ENCODE measurements around the gene PIK3C2A.
"Not testable (repeated sequence)": the region's sequence is repeated elsewhere in the genome, so short reads cannot be mapped to it uniquely, and the experiment has no call there.

The PIK3C2A gene

GRCh38 chr11:17244046-17244445, 36.3 kb upstream of the PIK3C2A start:
- FAIRE-seq (no peak), DNase-seq (ENCODE audit: insufficient read length, low spot score) (no peak)
- TF ChIP-seq CTCF (IDR thresholded peaks at IDR 0.05; ENCODE audit: insufficient read depth, missing control alignments), result no peak

GRCh38 chr11:17242954-17243353, 35.2 kb upstream of the PIK3C2A start:
- FAIRE-seq, result not testable (repeated sequence)

GRCh38 chr11:17240780-17241179, 33.0 kb upstream of the PIK3C2A start:
- FAIRE-seq (no peak), DNase-seq (ENCODE audit: insufficient read length, low spot score) (no peak)

More at GRCh38 chr11:17242954-17243353, 35.2 kb upstream of the PIK3C2A start:
- DNase-seq (ENCODE audit: insufficient read length, low spot score), result not testable (repeated sequence)

GRCh38 chr11:17239927-17240326, 32.1 kb upstream of the PIK3C2A start:
- not testable (repeated sequence) for DNase-seq (ENCODE audit: insufficient read length, low spot score); FAIRE-seq

More at GRCh38 chr11:17240780-17241179, 33.0 kb upstream of the PIK3C2A start:
- TF ChIP-seq CTCF (IDR thresholded peaks at IDR 0.05; ENCODE audit: insufficient read depth, missing control alignments), result no peak

GRCh38 chr11:17238377-17238776, 30.6 kb upstream of the PIK3C2A start:
- DNase-seq (ENCODE audit: insufficient read length, low spot score) (no peak), FAIRE-seq (no peak)

GRCh38 chr11:17233101-17233500, 25.3 kb upstream of the PIK3C2A start:
- no peak for DNase-seq (ENCODE audit: insufficient read length, low spot score)
- TF ChIP-seq CTCF (IDR thresholded peaks at IDR 0.05; ENCODE audit: insufficient read depth, missing control alignments), result no peak
- no peak for FAIRE-seq

More at GRCh38 chr11:17238377-17238776, 30.6 kb upstream of the PIK3C2A start:
- no peak for TF ChIP-seq CTCF (IDR thresholded peaks at IDR 0.05; ENCODE audit: insufficient read depth, missing control alignments)

GRCh38 chr11:17230867-17231851, 23.4 kb upstream of the PIK3C2A start:
- DNase-seq (ENCODE audit: insufficient read length, low spot score), result no peak
- no peak for FAIRE-seq

More at GRCh38 chr11:17230867-17231851, 23.4 kb upstream of the PIK3C2A start:
- no peak for TF ChIP-seq CTCF (IDR thresholded peaks at IDR 0.05; ENCODE audit: insufficient read depth, missing control alignments)

All from D721Med (cell line).